HepG2 (cell line): ENCODE data around the gene AQP5. TPM values are rescaled to one million over a fixed set of nuclear protein-coding genes. Genes with fewer than 3 reads are reported as not detected.

Experiments used
- ARID2 ChIP-seq: sonication (generic); formaldehyde crosslinking; IDR thresholded peaks from 2 replicates; pipeline ENCODE4 v1.8.1; 2022; ENCODE audit warnings: mild to moderate bottlenecking, missing genetic modification reagents, borderline replicate concordance
- CC2D1A ChIP-seq: sonication (generic); formaldehyde crosslinking; IDR thresholded peaks from 2 replicates; pipeline ENCODE4 v1.8.1; 2023; ENCODE audit warnings: mild to moderate bottlenecking, missing genetic modification reagents
- HMG20B ChIP-seq: conservative IDR thresholded peaks from 2 replicates; pipeline ENCODE4 v1.6.1; 2016; ENCODE audit warnings: missing genetic modification reagents, missing compliant biosample characterization
- JUNB ChIP-seq: sonication (generic); formaldehyde crosslinking; IDR thresholded peaks from 2 replicates; pipeline ENCODE4 v1.8.0; 2022; ENCODE audit warnings: missing genetic modification reagents, mild to moderate bottlenecking, borderline replicate concordance
- ZKSCAN5 ChIP-seq: sonication (generic); formaldehyde crosslinking; IDR thresholded peaks from 2 replicates; pipeline ENCODE4 v1.5.1; 2020; ENCODE audit warnings: mild to moderate bottlenecking, missing genetic modification reagents
- ZNF407 ChIP-seq: sonication (generic); formaldehyde crosslinking; IDR thresholded peaks from one replicate; pipeline ENCODE4 v1.5.1; 2020; ENCODE audit warnings: mild to moderate bottlenecking, missing genetic modification reagents; ENCODE audit errors: not compliant biosample characterization
- ZNF660 ChIP-seq: sonication (generic); formaldehyde crosslinking; IDR thresholded peaks from 2 replicates; pipeline ENCODE4 v1.5.1; 2020; ENCODE audit warnings: mild to moderate bottlenecking, low read depth, missing genetic modification reagents, borderline replicate concordance
- polyA plus RNA-seq, 8 experiments: library from polyadenylated mRNA; depleted of rRNA in 3 of 8; stranded (reverse) in 7 of 8; unstranded in 1 of 8; fragments of >200 nt; fragmentation: Illumina TruSeq in 4 of 8; extraction: Trizol in 4 of 8; gene quantifications; 2 replicates each; pipeline versions ENCODE4 v1.2.1 to v1.2.3, GENCODE V29; 2011 to 2016; ENCODE audit warnings: low read depth in 4 of 8, missing spikeins in 1 of 8, mixed read lengths in 1 of 8; ENCODE audit not compliant: insufficient read depth in 1 of 8
- total RNA-seq, 5 experiments: library from RNA; depleted of rRNA; stranded (reverse); fragments of >200 nt; fragmentation: Illumina TruSeq; extraction: Trizol; gene quantifications; 2 replicates each; pipeline ENCODE4 v1.2.3, GENCODE V29; 2016; ENCODE audit warnings: low read depth in 1 of 5
- TF ChIP-seq, protein P1 (sequence below): sonication (generic); formaldehyde crosslinking; IDR thresholded peaks from 2 replicates; pipeline ENCODE4 v1.5.0; 2020; ENCODE audit warnings: missing genetic modification reagents, mild to moderate bottlenecking, borderline replicate concordance
- TF ChIP-seq, protein P2 (sequence below): sonication (generic); formaldehyde crosslinking; IDR thresholded peaks from 2 replicates; pipeline ENCODE4 v1.4.0; 2020; ENCODE audit warnings: mild to moderate bottlenecking, missing genetic modification reagents, borderline replicate concordance
- TF ChIP-seq, protein P3 (sequence below): sonication (generic); formaldehyde crosslinking; IDR thresholded peaks from 2 replicates; pipeline ENCODE4 v1.5.0; 2020; ENCODE audit warnings: mild to moderate bottlenecking, missing genetic modification reagents

The AQP5 gene
- total and polyA plus RNA-seq, 2 of the 13 experiments (the other 11 are each of a cell fraction or from before 2014, with no cell fraction given), result not detected

- TF ChIP-seq ZNF407, result no peak
- TF ChIP-seq, protein P1, sequence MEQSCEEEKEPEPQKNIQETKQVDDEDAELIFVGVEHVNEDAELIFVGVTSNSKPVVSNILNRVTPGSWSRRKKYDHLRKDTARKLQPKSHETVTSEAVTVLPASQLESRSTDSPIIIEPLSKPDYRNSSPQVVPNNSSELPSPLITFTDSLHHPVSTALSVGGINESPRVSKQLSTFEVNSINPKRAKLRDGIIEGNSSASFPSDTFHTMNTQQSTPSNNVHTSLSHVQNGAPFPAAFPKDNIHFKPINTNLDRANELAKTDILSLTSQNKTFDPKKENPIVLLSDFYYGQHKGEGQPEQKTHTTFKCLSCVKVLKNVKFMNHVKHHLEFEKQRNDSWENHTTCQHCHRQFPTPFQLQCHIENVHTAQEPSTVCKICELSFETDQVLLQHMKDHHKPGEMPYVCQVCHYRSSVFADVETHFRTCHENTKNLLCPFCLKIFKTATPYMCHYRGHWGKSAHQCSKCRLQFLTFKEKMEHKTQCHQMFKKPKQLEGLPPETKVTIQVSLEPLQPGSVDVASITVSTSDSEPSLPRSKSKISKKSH, result no peak
- no peak for TF ChIP-seq CC2D1A
- TF ChIP-seq ZNF660 (CRISPR knock-in tag), result no peak
- TF ChIP-seq HMG20B (CRISPR knock-in tag), result no peak
- TF ChIP-seq, protein P2, sequence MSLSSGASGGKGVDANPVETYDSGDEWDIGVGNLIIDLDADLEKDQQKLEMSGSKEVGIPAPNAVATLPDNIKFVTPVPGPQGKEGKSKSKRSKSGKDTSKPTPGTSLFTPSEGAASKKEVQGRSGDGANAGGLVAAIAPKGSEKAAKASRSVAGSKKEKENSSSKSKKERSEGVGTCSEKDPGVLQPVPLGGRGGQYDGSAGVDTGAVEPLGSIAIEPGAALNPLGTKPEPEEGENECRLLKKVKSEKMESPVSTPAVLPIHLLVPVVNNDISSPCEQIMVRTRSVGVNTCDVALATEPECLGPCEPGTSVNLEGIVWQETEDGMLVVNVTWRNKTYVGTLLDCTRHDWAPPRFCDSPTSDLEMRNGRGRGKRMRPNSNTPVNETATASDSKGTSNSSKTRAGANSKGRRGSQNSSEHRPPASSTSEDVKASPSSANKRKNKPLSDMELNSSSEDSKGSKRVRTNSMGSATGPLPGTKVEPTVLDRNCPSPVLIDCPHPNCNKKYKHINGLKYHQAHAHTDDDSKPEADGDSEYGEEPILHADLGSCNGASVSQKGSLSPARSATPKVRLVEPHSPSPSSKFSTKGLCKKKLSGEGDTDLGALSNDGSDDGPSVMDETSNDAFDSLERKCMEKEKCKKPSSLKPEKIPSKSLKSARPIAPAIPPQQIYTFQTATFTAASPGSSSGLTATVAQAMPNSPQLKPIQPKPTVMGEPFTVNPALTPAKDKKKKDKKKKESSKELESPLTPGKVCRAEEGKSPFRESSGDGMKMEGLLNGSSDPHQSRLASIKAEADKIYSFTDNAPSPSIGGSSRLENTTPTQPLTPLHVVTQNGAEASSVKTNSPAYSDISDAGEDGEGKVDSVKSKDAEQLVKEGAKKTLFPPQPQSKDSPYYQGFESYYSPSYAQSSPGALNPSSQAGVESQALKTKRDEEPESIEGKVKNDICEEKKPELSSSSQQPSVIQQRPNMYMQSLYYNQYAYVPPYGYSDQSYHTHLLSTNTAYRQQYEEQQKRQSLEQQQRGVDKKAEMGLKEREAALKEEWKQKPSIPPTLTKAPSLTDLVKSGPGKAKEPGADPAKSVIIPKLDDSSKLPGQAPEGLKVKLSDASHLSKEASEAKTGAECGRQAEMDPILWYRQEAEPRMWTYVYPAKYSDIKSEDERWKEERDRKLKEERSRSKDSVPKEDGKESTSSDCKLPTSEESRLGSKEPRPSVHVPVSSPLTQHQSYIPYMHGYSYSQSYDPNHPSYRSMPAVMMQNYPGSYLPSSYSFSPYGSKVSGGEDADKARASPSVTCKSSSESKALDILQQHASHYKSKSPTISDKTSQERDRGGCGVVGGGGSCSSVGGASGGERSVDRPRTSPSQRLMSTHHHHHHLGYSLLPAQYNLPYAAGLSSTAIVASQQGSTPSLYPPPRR (CRISPR knock-in tag), result peak; percentile 13; the same call in 1 of the 2 replicates
- TF ChIP-seq ARID2 (CRISPR knock-in tag), result no peak
- TF ChIP-seq, protein P3, sequence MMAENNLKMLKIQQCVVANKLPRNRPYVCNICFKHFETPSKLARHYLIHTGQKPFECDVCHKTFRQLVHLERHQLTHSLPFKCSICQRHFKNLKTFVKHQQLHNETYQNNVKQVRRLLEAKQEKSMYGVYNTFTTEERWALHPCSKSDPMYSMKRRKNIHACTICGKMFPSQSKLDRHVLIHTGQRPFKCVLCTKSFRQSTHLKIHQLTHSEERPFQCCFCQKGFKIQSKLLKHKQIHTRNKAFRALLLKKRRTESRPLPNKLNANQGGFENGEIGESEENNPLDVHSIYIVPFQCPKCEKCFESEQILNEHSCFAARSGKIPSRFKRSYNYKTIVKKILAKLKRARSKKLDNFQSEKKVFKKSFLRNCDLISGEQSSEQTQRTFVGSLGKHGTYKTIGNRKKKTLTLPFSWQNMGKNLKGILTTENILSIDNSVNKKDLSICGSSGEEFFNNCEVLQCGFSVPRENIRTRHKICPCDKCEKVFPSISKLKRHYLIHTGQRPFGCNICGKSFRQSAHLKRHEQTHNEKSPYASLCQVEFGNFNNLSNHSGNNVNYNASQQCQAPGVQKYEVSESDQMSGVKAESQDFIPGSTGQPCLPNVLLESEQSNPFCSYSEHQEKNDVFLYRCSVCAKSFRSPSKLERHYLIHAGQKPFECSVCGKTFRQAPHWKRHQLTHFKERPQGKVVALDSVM, result peak; percentile 74
- peak; percentile 88 for TF ChIP-seq ZKSCAN5 (CRISPR knock-in tag)
- no peak for TF ChIP-seq JUNB (CRISPR knock-in tag)
Observed at GRCh38 chr12:49980501-49981349, 19.1 kb downstream of the AQP5 start (continued).
